ENCODE data around the gene PGAP2. TPM values are rescaled to one million over a fixed set of nuclear protein-coding genes. Genes with fewer than 3 reads are reported as not detected.

PGAP2 gene
- total RNA-seq, 1 experiment from 2014 or later: 37.4 TPM

- Histone ChIP-seq H3T11ph (ENCODE audit: low read length) (no peak overlapping the region), H4K91ac (ENCODE audit: insufficient read length, low read depth, low read length) (no peak overlapping the region), H3K18ac (ENCODE audit: insufficient read length, low read depth, low read length) (no peak overlapping the region), H3K4me1 (ENCODE audit: insufficient read depth, low read length) (peaks cover 4% of the 10 kb centered on the region; the same call in 1 of the 2 replicates), H2BK20ac (ENCODE audit: low read depth, low read length, poor library complexity, severe bottlenecking) (no peak overlapping the region), H2BK15ac (ENCODE audit: low read depth, low read length) (no peak overlapping the region), H2BK120ac (ENCODE audit: low read depth, low read length, poor library complexity, severe bottlenecking) (no peak overlapping the region), H3K27me3 (ENCODE audit: insufficient read depth, low read length) (no peaks in the 10 kb centered on the region; the same call in 1 of the 2 replicates), H4K8ac (replicated peaks; ENCODE audit: insufficient read length, low read depth, low read length) (no peak overlapping the region), H2BK12ac (ENCODE audit: insufficient read length, low read depth, low read length) (no peak overlapping the region), H3K14ac (ENCODE audit: insufficient read depth, low read length) (no peak overlapping the region), H3K79me1 (ENCODE audit: insufficient read depth, low read depth, low read length, poor library complexity, severe bottlenecking) (no peaks in the 10 kb centered on the region), H3K23me2 (ENCODE audit: insufficient read length, low read depth, low read length, poor library complexity, severe bottlenecking) (peaks cover 12% of the 10 kb centered on the region), H2AFZ (ENCODE audit: low read length) (no peak overlapping the region), H3K79me2 (ENCODE audit: insufficient read depth, low read length) (no peaks in the 10 kb centered on the region), H3K23ac (ENCODE audit: insufficient read length, low read depth, low read length) (no peak overlapping the region), H4K5ac (ENCODE audit: insufficient read length, low read depth, low read length) (no peak overlapping the region), H3K9ac (ENCODE audit: extremely low read depth, insufficient read length, low read length) (no peak overlapping the region), H3K9me3 (ENCODE audit: control insufficient read depth, low read depth, low read length) (no peaks in the 10 kb centered on the region), H4K20me1 (ENCODE audit: control insufficient read depth, insufficient read depth, insufficient read length) (no peaks in the 10 kb centered on the region), H3K56ac (ENCODE audit: insufficient read length, low read depth, low read length) (no peak overlapping the region), H3K4ac (ENCODE audit: low read depth, low read length) (no peak overlapping the region), H3K4me2 (ENCODE audit: insufficient read depth, insufficient read length, low read length) (peak overlapping the region; percentile 40), H2AK5ac (ENCODE audit: insufficient read length, low read length) (no peak overlapping the region), H2BK5ac (ENCODE audit: insufficient read length, low read length) (no peak overlapping the region), H3K27ac (ENCODE audit: insufficient read length, low read depth, low read length) (no peak overlapping the region)
- DNase-seq: no peak
- Mint-ChIP-seq H3K9me3 (no peaks in the 10 kb centered on the region), H3K27me3 (ENCODE audit: low read depth) (peaks cover 24% of the 10 kb centered on the region), H3K36me3 (ENCODE audit: insufficient read depth in 1 of 3, low read depth in 3 of 3) (peaks cover 0 to 4% (median 0%) of the 10 kb centered on the region in 3 experiments; a peak in 1 of 7 replicates), H3K4me3 (peak overlapping the region; percentile 87 to 93), H3K4me1 (peaks cover 50 to 60% of the 10 kb centered on the region in 2 experiments), H3K27ac (peak overlapping the region in 1 of 3 experiments; percentile 7; a peak in 1 of 7 replicates)
- TF ChIP-seq, protein P1, sequence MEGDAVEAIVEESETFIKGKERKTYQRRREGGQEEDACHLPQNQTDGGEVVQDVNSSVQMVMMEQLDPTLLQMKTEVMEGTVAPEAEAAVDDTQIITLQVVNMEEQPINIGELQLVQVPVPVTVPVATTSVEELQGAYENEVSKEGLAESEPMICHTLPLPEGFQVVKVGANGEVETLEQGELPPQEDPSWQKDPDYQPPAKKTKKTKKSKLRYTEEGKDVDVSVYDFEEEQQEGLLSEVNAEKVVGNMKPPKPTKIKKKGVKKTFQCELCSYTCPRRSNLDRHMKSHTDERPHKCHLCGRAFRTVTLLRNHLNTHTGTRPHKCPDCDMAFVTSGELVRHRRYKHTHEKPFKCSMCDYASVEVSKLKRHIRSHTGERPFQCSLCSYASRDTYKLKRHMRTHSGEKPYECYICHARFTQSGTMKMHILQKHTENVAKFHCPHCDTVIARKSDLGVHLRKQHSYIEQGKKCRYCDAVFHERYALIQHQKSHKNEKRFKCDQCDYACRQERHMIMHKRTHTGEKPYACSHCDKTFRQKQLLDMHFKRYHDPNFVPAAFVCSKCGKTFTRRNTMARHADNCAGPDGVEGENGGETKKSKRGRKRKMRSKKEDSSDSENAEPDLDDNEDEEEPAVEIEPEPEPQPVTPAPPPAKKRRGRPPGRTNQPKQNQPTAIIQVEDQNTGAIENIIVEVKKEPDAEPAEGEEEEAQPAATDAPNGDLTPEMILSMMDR (conservative IDR thresholded peaks at IDR 0.05): no peak
- WGBS (ENCODE audit: extremely low coverage, insufficient read length, low lambda C conversion rate): no CpG with 5 or more reads among the region's 5 CpGs
These were observed 48.6 kb downstream of the PGAP2 start for GRCh38 chr11:3856856-3857553.
